LNCaP clone FGC (cell line): Measurements from ENCODE around the gene IFT81.

ENCODE experiments used
- DNase-seq: peaks from one replicate; pipeline ENCODE4 v3.0.0-alpha.2; 2011; ENCODE audit warnings: low read depth
- H3K4me3 ChIP-seq: 2 replicates; pipeline ENCODE4 v1.5.1; 2011; ENCODE audit warnings: mild to moderate bottlenecking, low read depth, low read length, control low read depth
- TF ChIP-seq, protein P1 (sequence below): IDR thresholded peaks from 2 replicates; pipeline ENCODE4 v1.5.1; 2012; ENCODE audit warnings: mild to moderate bottlenecking; ENCODE audit not compliant: control insufficient read depth, insufficient read depth; ENCODE audit errors: extremely low read depth

Gene IFT81

GRCh38 chr12:110233212-110233903 is 109.2 kb downstream of the IFT81 start:
- no peak for DNase-seq
- H3K4me3 ChIP-seq, result no peak overlapping the region
- TF ChIP-seq, protein P1, sequence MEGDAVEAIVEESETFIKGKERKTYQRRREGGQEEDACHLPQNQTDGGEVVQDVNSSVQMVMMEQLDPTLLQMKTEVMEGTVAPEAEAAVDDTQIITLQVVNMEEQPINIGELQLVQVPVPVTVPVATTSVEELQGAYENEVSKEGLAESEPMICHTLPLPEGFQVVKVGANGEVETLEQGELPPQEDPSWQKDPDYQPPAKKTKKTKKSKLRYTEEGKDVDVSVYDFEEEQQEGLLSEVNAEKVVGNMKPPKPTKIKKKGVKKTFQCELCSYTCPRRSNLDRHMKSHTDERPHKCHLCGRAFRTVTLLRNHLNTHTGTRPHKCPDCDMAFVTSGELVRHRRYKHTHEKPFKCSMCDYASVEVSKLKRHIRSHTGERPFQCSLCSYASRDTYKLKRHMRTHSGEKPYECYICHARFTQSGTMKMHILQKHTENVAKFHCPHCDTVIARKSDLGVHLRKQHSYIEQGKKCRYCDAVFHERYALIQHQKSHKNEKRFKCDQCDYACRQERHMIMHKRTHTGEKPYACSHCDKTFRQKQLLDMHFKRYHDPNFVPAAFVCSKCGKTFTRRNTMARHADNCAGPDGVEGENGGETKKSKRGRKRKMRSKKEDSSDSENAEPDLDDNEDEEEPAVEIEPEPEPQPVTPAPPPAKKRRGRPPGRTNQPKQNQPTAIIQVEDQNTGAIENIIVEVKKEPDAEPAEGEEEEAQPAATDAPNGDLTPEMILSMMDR, result no peak

GRCh38 chr12:110234331-110234751 is 110.2 kb downstream of the IFT81 start:
- TF ChIP-seq, protein P1, result no peak
- no peak overlapping the region for H3K4me3 ChIP-seq
- DNase-seq, result no peak

GRCh38 chr12:110234755-110235154 is 110.6 kb downstream of the IFT81 start:
- TF ChIP-seq, protein P1, result no peak
- DNase-seq, result no peak
- H3K4me3 ChIP-seq, result no peak overlapping the region

- TF ChIP-seq, protein P1, result no peak
- no peak for DNase-seq
- H3K4me3 ChIP-seq, result no peak overlapping the region
Observed at GRCh38 chr12:110235383-110235782, 111.2 kb downstream of the IFT81 start.

DNA sequence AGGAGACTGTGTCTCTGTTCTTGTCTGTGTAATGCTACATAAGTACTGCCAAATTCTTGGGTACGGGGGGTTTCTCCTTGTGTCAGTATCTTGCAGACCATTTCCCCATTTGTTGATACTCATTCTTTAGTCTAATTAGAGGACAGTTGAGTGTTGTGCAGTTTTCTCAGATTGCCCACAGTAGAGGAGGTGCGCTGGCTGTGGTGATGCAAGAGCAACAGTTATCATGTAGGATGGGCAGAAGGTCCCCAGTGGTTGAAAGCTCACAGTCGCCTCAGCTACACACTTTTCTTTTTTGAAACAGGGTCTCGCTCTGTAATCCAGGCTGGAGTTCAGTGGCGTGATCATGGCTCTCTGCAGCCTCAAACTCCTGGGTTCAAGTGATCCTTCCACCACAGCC is 119.1 kb downstream of the IFT81 start:
- TF ChIP-seq, protein P1, result no peak
- H3K4me3 ChIP-seq, result no peak overlapping the region
- no peak for DNase-seq

- H3K4me3 ChIP-seq, result no peak overlapping the region
- TF ChIP-seq, protein P1, result no peak
- no peak for DNase-seq
Observed at GRCh38 chr12:110244372-110244771, 120.2 kb downstream of the IFT81 start.

DNA sequence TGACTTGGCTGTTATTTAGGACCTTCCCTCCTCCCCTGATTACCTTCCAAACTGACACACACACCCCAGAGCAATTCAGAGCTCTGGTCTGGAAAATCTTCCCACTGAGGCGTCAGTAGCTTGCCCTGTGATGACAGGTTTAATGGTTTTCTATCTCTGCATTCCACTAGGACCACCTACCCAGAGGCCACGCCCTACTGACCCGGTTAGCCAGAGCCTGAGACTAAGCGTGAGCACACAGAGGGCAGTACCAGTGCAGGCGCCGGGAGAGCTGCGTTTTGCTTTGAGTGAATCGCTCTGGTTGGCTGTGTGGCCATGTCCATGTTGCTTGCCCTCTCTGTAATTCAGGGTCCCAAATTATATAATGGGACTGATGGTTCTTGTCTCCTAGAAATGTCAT is 120.7 kb downstream of the IFT81 start:
- DNase-seq, result no peak
- TF ChIP-seq, protein P1, result no peak
- H3K4me3 ChIP-seq, result no peak overlapping the region
